HPDE6-E6E7 (cell line): ENCODE results near the gene SRRM5.
"Not testable (repeated sequence)": the region's sequence is repeated elsewhere in the genome, so short reads cannot be mapped to it uniquely, and the experiment has no call there.

ENCODE experiments used
- DNase-seq: peaks from one replicate; pipeline ENCODE4 v3.0.0; 2011; ENCODE audit warnings: missing footprints; ENCODE audit errors: extremely low spot score

The SRRM5 gene

DNA sequence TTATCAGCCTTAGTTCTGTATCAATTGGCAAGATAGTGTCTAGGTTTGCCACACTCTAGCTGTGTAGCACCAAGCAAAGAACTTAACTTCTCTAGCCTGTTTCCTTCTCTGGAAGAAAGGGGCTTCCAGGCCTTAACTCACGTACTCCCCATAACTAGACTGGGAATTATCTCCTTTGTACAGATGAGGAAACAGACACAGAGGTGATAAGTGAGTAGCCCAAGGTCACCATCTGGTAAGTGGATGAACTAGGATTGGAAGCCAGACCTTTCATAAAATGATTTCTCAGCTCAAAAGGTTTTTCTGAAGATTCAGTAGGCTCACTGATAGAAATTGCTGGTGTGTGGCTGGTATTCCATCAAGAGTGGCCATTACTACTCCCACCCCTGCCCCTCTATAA, 4.4 kb downstream of the SRRM5 start:
- no peak for DNase-seq

- DNase-seq: no peak
Observed at GRCh38 chr19:43616954-43617353, 5.1 kb downstream of the SRRM5 start.

- DNase-seq: no peak
Observed at GRCh38 chr19:43618921-43619261, 7.0 kb downstream of the SRRM5 start.

- peak; percentile 84 for DNase-seq
Observed at GRCh38 chr19:43619262-43620060, 7.6 kb downstream of the SRRM5 start, which contains the start of gene ZNF428. Gene ZNF428 (minus strand): TSS chr19:43619629. CDS start chr19:43614304, 5,325 bp downstream.

DNA sequence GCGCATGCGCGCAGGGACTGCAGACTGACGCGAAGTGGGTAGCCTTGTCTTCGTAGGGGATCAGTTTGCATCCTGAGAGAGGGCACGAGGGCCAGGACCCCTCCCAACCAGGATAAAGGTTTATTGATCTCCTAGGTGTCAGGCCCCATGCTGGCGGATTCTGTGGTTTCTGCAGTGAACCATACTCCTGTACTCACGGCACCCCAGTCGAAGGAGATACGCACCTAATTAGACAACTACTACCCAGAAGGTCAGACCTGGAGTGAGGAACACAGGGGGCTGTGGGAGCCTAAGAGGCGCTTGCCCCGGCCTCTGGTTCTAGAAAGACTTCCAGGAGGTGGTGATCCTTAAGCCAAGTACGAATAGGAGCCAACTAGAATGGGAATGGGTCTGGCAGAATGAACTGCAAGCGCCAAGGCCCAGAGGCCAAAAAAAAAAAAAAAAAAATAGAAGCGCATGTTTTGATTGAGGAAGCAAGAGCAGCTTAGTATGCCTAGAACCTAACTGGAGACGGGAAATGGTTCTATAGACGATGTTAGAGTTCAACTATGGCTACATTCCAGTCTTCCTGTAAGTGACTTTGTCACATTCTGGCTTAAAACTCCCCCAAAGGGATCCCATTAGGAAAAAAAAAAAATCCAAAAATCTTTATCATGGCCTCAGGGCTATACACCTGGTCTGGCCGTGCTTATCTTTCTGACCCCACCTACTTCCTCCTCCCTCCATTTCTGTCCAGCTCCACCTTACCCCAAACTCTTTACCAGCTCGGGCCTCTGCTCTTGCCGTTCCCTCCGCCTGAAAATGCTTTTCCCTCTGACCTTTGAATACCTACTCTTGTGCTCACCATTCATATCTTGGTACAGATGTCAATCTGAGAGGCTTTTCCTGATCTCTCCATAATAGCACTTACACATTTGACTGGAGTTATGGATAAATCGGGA, 8.4 kb downstream of the SRRM5 start:
- DNase-seq: no peak

GRCh38 chr19:43622070-43622469, 10.2 kb downstream of the SRRM5 start:
- DNase-seq: no peak

- no peak for DNase-seq
Observed at GRCh38 chr19:43622956-43623355, 11.1 kb downstream of the SRRM5 start.

DNA sequence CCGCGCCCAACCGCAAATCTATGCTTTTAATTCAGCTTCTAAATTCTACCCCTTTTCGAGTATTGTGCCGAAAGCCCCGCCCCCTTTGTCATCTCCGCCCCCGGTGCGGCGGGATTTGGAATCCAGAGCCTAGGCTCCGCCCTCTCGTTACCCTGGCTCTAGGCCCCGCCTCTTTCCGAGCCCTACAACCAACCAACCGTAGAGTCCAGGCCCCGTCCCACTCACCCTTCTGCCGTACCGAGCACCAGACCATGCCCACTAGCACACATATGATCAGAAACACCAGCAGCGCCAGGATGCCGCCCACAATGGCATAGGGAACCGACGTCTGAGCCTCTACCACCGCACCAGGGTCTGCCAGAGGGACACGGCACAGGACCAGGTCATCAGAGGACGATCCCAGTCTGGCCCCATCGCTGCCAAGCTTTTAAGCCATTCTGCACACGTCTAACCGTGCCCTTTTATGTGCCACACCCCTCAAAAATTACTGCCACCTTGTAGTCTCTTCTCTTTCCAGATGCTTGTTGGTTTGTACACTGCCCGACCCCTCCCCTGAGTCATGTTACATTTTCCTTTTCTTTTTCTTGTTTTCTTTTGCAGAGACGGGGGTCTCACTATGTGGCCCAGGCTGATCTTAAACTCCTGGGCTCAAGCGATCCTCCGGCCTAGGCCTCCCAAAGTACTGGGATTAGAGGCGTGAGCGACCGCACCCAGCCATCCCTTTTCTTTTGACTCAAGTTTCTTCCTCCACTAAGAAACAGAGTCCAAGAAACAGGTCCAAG, 12.2 kb downstream of the SRRM5 start:
- DNase-seq: no peak

- no peak for DNase-seq
Observed at GRCh38 chr19:43624933-43625332, 13.0 kb downstream of the SRRM5 start.

GRCh38 chr19:43625918-43626579, 14.2 kb downstream of the SRRM5 start:
- no peak for DNase-seq

- DNase-seq: no peak
Observed at GRCh38 chr19:43626838-43627237, 14.9 kb downstream of the SRRM5 start.

GRCh38 chr19:43628646-43629326, 16.9 kb downstream of the SRRM5 start:
- no peak for DNase-seq

DNA sequence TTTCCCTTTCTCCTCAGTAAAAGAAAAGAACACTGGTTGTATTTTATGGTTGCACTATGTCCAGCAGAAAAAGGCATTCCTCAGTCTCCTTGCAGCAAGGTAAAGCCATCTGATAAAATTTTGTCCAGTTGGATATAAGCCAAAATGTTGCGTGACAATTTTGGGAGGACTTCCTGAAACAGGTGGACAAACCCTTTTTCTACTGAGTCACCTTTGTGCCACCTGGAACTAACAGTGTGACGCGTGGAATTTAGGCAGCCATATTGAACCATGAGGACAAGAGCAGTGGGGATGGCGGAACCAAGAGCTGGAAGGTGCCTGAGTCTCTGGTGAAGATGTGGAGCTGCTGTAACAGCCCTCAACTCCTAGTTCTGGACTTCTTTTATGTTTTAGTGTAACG, 19.6 kb downstream of the SRRM5 start:
- DNase-seq: no peak

- DNase-seq: no peak
Observed at GRCh38 chr19:43633520-43633919, 21.6 kb downstream of the SRRM5 start.

DNA sequence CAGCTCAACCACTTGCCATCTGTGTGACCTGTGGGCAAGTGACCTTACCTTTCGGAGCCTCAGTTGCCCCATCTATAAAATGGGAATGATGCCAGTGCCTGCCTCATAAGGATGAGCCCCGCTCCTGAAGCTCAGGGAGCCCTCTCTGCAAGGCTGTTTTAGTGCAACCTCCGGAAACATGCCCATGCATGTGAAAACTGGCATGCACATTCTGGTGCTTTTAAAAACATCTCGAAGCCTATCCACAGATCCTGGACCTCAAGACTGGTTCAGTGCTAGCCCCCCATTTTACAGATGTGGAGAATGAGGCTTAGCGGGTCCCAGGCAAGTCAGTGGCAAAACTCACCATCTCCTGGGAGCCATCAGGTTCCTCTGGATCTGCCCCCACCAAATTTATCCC, 22.2 kb downstream of the SRRM5 start:
- DNase-seq: no peak

DNA sequence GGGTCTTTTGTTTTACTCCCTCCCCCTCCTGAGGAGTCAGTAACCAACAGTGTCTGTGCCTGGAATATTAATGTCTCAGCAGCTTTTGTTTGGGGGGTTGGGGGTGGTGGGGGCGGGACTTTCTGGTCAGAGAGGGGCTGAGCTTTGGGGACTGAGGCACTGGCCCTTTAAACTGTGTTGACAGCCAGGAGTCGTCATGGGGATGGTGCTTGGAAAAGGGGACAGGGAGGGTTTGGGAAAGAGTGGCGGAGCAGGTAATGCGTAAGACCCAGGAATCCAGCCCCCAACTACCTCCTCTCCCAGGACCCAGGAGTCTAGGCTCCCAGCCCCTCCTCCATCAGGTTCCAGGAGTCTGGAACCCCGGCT, 22.6 kb downstream of the SRRM5 start:
- no peak for DNase-seq

- no peak for DNase-seq
Observed at GRCh38 chr19:43634872-43635560, 23.1 kb downstream of the SRRM5 start.

DNA sequence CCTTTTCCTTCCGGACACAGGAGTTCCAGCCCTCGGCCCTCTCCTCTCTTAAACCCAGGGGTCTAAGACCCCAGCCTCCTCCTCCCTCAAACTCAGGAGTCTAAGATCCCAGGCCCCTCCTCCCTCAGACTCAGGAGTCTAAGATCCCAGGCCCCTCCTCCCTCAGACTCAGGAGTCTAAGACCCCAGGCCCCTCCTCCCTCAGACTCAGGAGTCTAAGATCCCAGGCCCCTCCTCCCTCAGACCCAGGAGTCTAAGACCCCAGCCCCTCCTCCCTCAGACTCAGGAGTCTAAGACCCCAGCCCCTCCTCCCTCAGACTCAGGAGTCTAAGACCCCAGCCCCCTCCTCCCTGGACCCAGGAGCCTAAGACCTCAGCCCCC, 23.7 kb downstream of the SRRM5 start:
- DNase-seq: not testable (repeated sequence)

DNA sequence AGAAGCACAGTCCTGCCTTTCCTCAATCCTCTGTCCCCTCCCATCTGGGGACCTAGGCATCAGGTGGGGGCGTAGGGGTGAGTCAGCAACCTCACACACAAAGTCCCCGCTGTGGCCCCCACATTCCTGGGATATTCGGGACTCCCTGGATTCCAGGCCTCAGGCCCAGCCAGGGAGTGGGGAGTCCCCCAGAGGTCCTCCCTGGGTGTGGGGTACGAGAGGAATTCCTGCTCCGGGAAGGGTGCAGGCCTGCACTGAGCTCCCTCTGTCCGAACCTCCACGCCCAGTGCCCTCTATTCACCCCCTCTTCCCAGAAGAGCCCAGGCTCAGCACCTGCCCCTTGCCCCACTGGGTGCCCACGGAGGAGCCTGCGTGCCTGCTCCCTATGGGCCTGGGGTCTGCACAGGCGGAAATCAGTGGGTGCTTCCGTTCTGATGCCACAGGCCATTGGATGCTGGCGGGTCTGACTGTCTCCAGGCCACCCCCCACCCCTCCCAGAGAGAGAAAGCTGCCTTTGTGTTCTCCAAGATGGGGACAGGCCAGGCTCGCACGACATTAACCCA, 24.3 kb downstream of the SRRM5 start:
- no peak for DNase-seq
